Esophagus squamous epithelium (tissue), 5 donors: Measurements from ENCODE around the gene SEMA5A. TPM values are rescaled to one million over a fixed set of nuclear protein-coding genes. Genes with fewer than 3 reads are reported as not detected.

Experiments used
- DNase-seq: peaks from one replicate; lab custom pipeline; 2025; lab: John Stamatoyannopoulos, UW
- H3K27ac ChIP-seq, 4 donors: fragments of 200-600 bp; sonication (generic); one replicate each; pipeline ENCODE4 v1.5.1; 2016 to 2019; ENCODE audit warnings: mild to moderate bottlenecking in 1 of 4
- H3K27me3 ChIP-seq, 4 donors: fragments of 200-600 bp; sonication (generic); 1 replicate in 3 of 4; 2 replicates in 1 of 4; pipeline versions ENCODE4 v1.5.1 to v1.6.0; 2017 to 2021; ENCODE audit warnings: antibody characterized with exemption in 1 of 4
- H3K36me3 ChIP-seq, 3 donors: fragments of 200-600 bp; sonication (generic); one replicate each; pipeline ENCODE4 v1.5.1; 2016 to 2019
- H3K4me1 ChIP-seq, 3 donors: fragments of 200-600 bp; sonication (generic); one replicate each; pipeline ENCODE4 v1.5.1; 2017 to 2019
- H3K4me3 ChIP-seq, 4 donors: fragments of 200-600 bp; sonication (generic); 1 replicate in 3 of 4; 2 replicates in 1 of 4; pipeline ENCODE4 v1.5.1; 2016 to 2019; ENCODE audit warnings: mild to moderate bottlenecking in 2 of 4, moderate library complexity in 1 of 4
- H3K9me3 ChIP-seq, 3 donors: fragments of 200-600 bp; sonication (generic); one replicate each; pipeline ENCODE4 v1.5.1; 2016 to 2019
- POLR2A ChIP-seq, 4 donors: fragments of 450-650 bp; IDR thresholded peaks; one replicate each; pipeline ENCODE4 v1.6.1; 2017; ENCODE audit warnings: antibody characterized with exemption in 4 of 4, mild to moderate bottlenecking in 4 of 4, moderate library complexity in 3 of 4
- WGBS, 2 donors: methylation state at CpG; one replicate each; pipeline ENCODE4 v1.1.5; 2018; 5-methylcytosine and 5-hydroxymethylcytosine counted together
- intact Hi-C: fragments of 100-400 bp; cut with DNase I; formaldehyde crosslinking; loops from one replicate; pipeline ENCODE4 v1.15.0; 2022
- total RNA-seq, 4 donors: library from RNA; depleted of rRNA; stranded (reverse); fragments of >200 nt; gene quantifications; one replicate each; pipeline ENCODE4 v1.1.0, GENCODE V29; 2016
- TF ChIP-seq, protein P1 (sequence below), 6 experiments: fragments of 450-650 bp in 4 of 6; fragments of 200-600 bp in 2 of 6; sonication (generic) in 2 of 6; IDR thresholded peaks; one replicate each; pipeline ENCODE4 v1.5.1; 2016 to 2019; ENCODE audit warnings: antibody characterized with exemption in 6 of 6, mild to moderate bottlenecking in 4 of 6, moderate library complexity in 4 of 6
- donor health status: DM: yes; HTN: yes; CAD: no.

Gene SEMA5A
- total RNA-seq, 4 donors from 2014 or later: 3.9 to 9.4 (median 8.4) TPM

DNA sequence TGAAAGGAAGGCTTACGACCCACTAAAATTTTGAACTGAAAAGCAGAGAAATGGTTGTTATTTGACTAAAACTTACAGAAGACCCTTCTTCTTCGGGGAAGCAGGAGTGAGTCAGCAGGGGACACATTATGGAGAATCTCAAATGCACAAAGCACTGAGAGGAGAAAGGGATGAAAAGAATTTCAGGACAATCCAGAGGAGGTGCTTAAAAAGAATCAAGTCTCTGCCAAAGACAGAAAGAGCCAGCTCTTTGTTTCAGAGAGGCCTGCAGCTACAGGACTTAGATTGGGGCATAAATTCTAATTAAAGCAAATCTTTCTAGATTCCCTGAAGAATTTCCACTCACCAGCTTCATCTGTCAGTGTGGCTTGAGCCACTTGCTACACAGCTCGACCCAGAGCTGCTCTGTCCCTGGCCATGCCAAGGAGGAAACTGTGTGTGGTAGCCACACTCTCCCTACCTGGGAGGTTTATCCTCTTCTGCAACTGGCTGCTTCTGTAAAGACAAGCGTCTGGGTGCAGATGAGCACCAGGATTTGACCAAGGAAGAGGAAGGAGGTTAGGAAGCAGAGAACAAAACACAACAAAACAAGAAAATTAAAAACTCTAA, 89.9 kb downstream of the SEMA5A start:
- H3K9me3 ChIP-seq: peaks cover 0 to 5% (median 0%) of the 10 kb centered on the region in 3 donors
- H3K36me3 ChIP-seq: peaks cover 0 to 3% (median 0%) of the 10 kb centered on the region in 3 donors
- peaks cover 0 to 22% (median 0%) of the 10 kb centered on the region in 3 donors for H3K4me1 ChIP-seq
- H3K27ac ChIP-seq: no peak overlapping the region
- no peak for DNase-seq
- no peak overlapping the region for H3K4me3 ChIP-seq
- WGBS, 2 donors: 43 to 56% methylated on average over 3 to 4 of the region's 4 CpGs
- intact Hi-C loops: no loop called here
- H3K27me3 ChIP-seq: no peaks in the 10 kb centered on the region
- TF ChIP-seq, protein P1, sequence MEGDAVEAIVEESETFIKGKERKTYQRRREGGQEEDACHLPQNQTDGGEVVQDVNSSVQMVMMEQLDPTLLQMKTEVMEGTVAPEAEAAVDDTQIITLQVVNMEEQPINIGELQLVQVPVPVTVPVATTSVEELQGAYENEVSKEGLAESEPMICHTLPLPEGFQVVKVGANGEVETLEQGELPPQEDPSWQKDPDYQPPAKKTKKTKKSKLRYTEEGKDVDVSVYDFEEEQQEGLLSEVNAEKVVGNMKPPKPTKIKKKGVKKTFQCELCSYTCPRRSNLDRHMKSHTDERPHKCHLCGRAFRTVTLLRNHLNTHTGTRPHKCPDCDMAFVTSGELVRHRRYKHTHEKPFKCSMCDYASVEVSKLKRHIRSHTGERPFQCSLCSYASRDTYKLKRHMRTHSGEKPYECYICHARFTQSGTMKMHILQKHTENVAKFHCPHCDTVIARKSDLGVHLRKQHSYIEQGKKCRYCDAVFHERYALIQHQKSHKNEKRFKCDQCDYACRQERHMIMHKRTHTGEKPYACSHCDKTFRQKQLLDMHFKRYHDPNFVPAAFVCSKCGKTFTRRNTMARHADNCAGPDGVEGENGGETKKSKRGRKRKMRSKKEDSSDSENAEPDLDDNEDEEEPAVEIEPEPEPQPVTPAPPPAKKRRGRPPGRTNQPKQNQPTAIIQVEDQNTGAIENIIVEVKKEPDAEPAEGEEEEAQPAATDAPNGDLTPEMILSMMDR (IDR thresholded peaks at IDR 0.05): no peak
- no peak for TF ChIP-seq POLR2A (IDR thresholded peaks at IDR 0.05)

GRCh38 chr5:9454491-9454890, 91.4 kb downstream of the SEMA5A start:
- Histone ChIP-seq H3K4me3 (no peak overlapping the region), H3K27me3 (no peaks in the 10 kb centered on the region), H3K36me3 (peaks cover 0 to 3% (median 0%) of the 10 kb centered on the region in 3 donors), H3K4me1 (peaks cover 0 to 22% (median 0%) of the 10 kb centered on the region in 3 donors), H3K27ac (no peak overlapping the region), H3K9me3 (peaks cover 0 to 5% (median 0%) of the 10 kb centered on the region in 3 donors)
- intact Hi-C loops: no loop called here
- TF ChIP-seq, protein P1 (IDR thresholded peaks at IDR 0.05): no peak
- TF ChIP-seq POLR2A (IDR thresholded peaks at IDR 0.05): no peak
- WGBS, 2 donors: 51 to 67% methylated on average over 3 of the region's 3 CpGs
- no peak for DNase-seq

DNA sequence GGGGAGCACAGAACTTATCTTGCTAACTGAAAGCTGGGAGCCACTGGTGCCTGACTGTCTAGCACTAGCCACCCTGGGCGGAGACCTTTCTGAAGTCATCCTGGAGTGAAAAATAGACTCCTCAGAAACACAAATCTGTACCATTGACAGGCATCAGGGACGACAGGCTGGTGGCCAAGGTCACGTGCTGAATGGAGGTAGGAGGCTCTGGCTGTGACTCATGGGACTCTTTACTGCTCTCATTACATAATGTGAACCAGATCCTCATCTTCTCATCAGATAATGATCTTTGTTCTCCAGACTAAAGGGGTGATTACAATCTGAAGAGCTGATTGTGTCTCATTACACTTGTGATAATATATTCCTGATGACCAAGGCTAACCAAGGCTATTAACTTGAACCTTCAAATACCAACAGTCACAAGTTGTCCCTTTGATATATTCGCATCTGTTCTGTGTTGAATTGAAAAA, 91.8 kb downstream of the SEMA5A start:
- H3K9me3 ChIP-seq: peaks cover 0 to 2% (median 0%) of the 10 kb centered on the region in 3 donors
- H3K4me3 ChIP-seq: no peak overlapping the region
- no peaks in the 10 kb centered on the region for H3K27me3 ChIP-seq
- no peaks in the 10 kb centered on the region for H3K36me3 ChIP-seq
- intact Hi-C loops: no loop called here
- TF ChIP-seq, protein P1 (IDR thresholded peaks at IDR 0.05): no peak
- no peak for TF ChIP-seq POLR2A (IDR thresholded peaks at IDR 0.05)
- WGBS, 2 donors: 58 to 73% methylated on average over 3 to 4 of the region's 4 CpGs
- no peak overlapping the region for H3K27ac ChIP-seq
- peaks cover 0 to 22% (median 0%) of the 10 kb centered on the region in 3 donors for H3K4me1 ChIP-seq
- no peak for DNase-seq

DNA sequence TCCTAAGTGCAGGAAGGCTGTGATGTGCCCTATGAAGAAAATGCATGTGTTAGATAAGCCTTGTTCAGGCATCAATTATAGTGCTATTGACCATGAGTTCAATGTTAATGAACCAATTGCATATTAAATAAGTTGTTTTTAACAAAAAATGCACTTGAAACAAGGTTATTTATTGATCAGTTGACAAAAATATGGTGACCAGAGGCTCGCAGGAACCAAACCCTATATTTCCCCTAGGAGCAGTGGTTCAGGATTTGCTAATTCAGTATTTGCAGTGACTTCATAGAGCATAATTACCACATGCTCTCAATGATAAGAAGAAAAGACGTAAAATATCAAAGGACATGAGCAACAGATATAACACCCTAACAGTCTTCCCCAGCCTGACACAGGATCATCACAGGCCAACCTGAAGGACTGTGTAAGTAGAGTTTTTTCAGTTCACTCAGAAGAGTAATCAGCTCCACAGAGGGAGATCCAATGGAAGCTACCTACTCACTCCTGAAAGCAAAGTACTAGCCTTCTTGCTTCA, 92.3 kb downstream of the SEMA5A start:
- Histone ChIP-seq H3K27ac (no peak overlapping the region), H3K9me3 (no peaks in the 10 kb centered on the region), H3K4me1 (peaks cover 0 to 22% (median 0%) of the 10 kb centered on the region in 3 donors), H3K27me3 (no peaks in the 10 kb centered on the region), H3K36me3 (no peaks in the 10 kb centered on the region), H3K4me3 (no peak overlapping the region)
- 88 to 93% methylated on average over 2 of the region's 2 CpGs for WGBS, 2 donors
- no peak for DNase-seq
- TF ChIP-seq, protein P1 (IDR thresholded peaks at IDR 0.05): no peak
- no peak for TF ChIP-seq POLR2A (IDR thresholded peaks at IDR 0.05)
- intact Hi-C loops: no loop called here

- no peak for TF ChIP-seq POLR2A (IDR thresholded peaks at IDR 0.05)
- TF ChIP-seq, protein P1 (IDR thresholded peaks at IDR 0.05): no peak
Observed at GRCh38 chr5:9452181-9452580, 93.7 kb downstream of the SEMA5A start.

More at GRCh38 chr5:9452181-9452580, 93.7 kb downstream of the SEMA5A start:
- 60 to 67% methylated on average over 2 of the region's 2 CpGs for WGBS, 2 donors
- Histone ChIP-seq H3K4me1 (peaks cover 0 to 22% (median 0%) of the 10 kb centered on the region in 3 donors), H3K9me3 (no peaks in the 10 kb centered on the region), H3K27me3 (no peaks in the 10 kb centered on the region), H3K4me3 (no peak overlapping the region), H3K27ac (no peak overlapping the region), H3K36me3 (no peaks in the 10 kb centered on the region)
- no peak for DNase-seq
- intact Hi-C loops: no loop called here
